Astrocyte (in vitro differentiated cells and primary cell): ENCODE data around the gene IFNL2.
"Not testable (repeated sequence)": the region's sequence is repeated elsewhere in the genome, so short reads cannot be mapped to it uniquely, and the experiment has no call there.

Experiments used
- EZH2 ChIP-seq: IDR thresholded peaks from 2 replicates; pipeline ENCODE4 v1.6.1; 2012; ENCODE audit warnings: mild to moderate bottlenecking, low read length, inconsistent platforms; ENCODE audit not compliant: insufficient read depth
- TF ChIP-seq, protein P1 (sequence below): IDR thresholded peaks from 2 replicates; pipeline ENCODE4 v1.5.1; 2011; ENCODE audit warnings: low read depth, mild to moderate bottlenecking, inconsistent platforms, low read length, moderate library complexity; ENCODE audit not compliant: insufficient read depth

- TF ChIP-seq EZH2, result not testable (repeated sequence)
- TF ChIP-seq, protein P1, sequence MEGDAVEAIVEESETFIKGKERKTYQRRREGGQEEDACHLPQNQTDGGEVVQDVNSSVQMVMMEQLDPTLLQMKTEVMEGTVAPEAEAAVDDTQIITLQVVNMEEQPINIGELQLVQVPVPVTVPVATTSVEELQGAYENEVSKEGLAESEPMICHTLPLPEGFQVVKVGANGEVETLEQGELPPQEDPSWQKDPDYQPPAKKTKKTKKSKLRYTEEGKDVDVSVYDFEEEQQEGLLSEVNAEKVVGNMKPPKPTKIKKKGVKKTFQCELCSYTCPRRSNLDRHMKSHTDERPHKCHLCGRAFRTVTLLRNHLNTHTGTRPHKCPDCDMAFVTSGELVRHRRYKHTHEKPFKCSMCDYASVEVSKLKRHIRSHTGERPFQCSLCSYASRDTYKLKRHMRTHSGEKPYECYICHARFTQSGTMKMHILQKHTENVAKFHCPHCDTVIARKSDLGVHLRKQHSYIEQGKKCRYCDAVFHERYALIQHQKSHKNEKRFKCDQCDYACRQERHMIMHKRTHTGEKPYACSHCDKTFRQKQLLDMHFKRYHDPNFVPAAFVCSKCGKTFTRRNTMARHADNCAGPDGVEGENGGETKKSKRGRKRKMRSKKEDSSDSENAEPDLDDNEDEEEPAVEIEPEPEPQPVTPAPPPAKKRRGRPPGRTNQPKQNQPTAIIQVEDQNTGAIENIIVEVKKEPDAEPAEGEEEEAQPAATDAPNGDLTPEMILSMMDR, result not testable (repeated sequence)
These were observed 5.7 kb downstream of the IFNL2 start for GRCh38 chr19:39273859-39274258.
